ENCODE results near the gene DPYSL5.

GRCh38 chr2:26980971-26981370 lies 133.0 kb downstream of the DPYSL5 start:
- TF ChIP-seq RCOR1 (IDR thresholded peaks at IDR 0.05; ENCODE audit: low read depth, low read length): no peak
- no peak for TF ChIP-seq CTCF (IDR thresholded peaks at IDR 0.05)
- no peak for TF ChIP-seq RAD21 (conservative IDR thresholded peaks at IDR 0.05 in 1 of 2, IDR thresholded peaks at IDR 0.05 in 1 of 2)
- TF ChIP-seq POLR2A (IDR thresholded peaks at IDR 0.05; ENCODE audit: low read length): no peak

All from A549 (cell line).